Measurements from ENCODE around the gene BIN1.
"Not testable (repeated sequence)": the region's sequence is repeated elsewhere in the genome, so short reads cannot be mapped to it uniquely, and the experiment has no call there.

The BIN1 gene

GRCh38 chr2:127034051-127034450 is 72.9 kb downstream of the BIN1 start:
- Histone ChIP-seq H3K9me3 (ENCODE audit: low read length) (no peaks in the 10 kb centered on the region), H3K9ac (ENCODE audit: low read length) (no peak overlapping the region), H3K27ac (ENCODE audit: low read depth, low read length) (no peak overlapping the region), H3K4me3 (ENCODE audit: low read depth in 1 of 2, low read length in 2 of 2) (no peak overlapping the region), H3K36me3 (ENCODE audit: insufficient read depth, low read length) (no peaks in the 10 kb centered on the region), H3K4me1 (ENCODE audit: insufficient read depth, low read length) (no peaks in the 10 kb centered on the region), H3K27me3 (ENCODE audit: control insufficient read depth in 1 of 2, insufficient read depth in 2 of 2, low read length in 2 of 2) (no peaks in the 10 kb centered on the region)

GRCh38 chr2:127032621-127033020 is 74.3 kb downstream of the BIN1 start:
- Histone ChIP-seq H3K9me3 (ENCODE audit: low read length) (no peaks in the 10 kb centered on the region), H3K27ac (ENCODE audit: low read depth, low read length) (no peak overlapping the region), H3K36me3 (ENCODE audit: insufficient read depth, low read length) (no peaks in the 10 kb centered on the region), H3K4me3 (ENCODE audit: low read depth in 1 of 2, low read length in 2 of 2) (no peak overlapping the region), H3K27me3 (ENCODE audit: control insufficient read depth in 1 of 2, insufficient read depth in 2 of 2, low read length in 2 of 2) (no peaks in the 10 kb centered on the region), H3K9ac (ENCODE audit: low read length) (no peak overlapping the region), H3K4me1 (ENCODE audit: insufficient read depth, low read length) (no peaks in the 10 kb centered on the region)

- Histone ChIP-seq H3K27me3 (ENCODE audit: control insufficient read depth in 1 of 2, insufficient read depth in 2 of 2, low read length in 2 of 2) (peaks cover 0 to 16% of the 10 kb centered on the region in 2 donors), H3K36me3 (ENCODE audit: insufficient read depth, low read length) (no peaks in the 10 kb centered on the region), H3K4me3 (ENCODE audit: low read depth in 1 of 2, low read length in 2 of 2) (no peak overlapping the region), H3K27ac (ENCODE audit: low read depth, low read length) (no peak overlapping the region), H3K9ac (ENCODE audit: low read length) (no peak overlapping the region), H3K9me3 (ENCODE audit: low read length) (no peaks in the 10 kb centered on the region), H3K4me1 (ENCODE audit: insufficient read depth, low read length) (peaks cover 9% of the 10 kb centered on the region)
These were observed 77.5 kb downstream of the BIN1 start for GRCh38 chr2:127029350-127030051.

GRCh38 chr2:127028745-127029144 is 78.2 kb downstream of the BIN1 start:
- not testable (repeated sequence) for H3K9ac ChIP-seq (ENCODE audit: low read length); H3K4me1 ChIP-seq (ENCODE audit: insufficient read depth, low read length); H3K4me3 ChIP-seq (ENCODE audit: low read depth in 1 of 2, low read length in 2 of 2); H3K27ac ChIP-seq (ENCODE audit: low read depth, low read length); H3K9me3 ChIP-seq (ENCODE audit: low read length); H3K36me3 ChIP-seq (ENCODE audit: insufficient read depth, low read length)
- H3K27me3 ChIP-seq (ENCODE audit: control insufficient read depth in 1 of 2, insufficient read depth in 2 of 2, low read length in 2 of 2), result peaks cover 0 to 16% of the 10 kb centered on the region in 2 donors

- peaks cover 0 to 16% of the 10 kb centered on the region in 2 donors for H3K27me3 ChIP-seq (ENCODE audit: control insufficient read depth in 1 of 2, insufficient read depth in 2 of 2, low read length in 2 of 2)
- no peak overlapping the region for H3K4me3 ChIP-seq (ENCODE audit: low read depth in 1 of 2, low read length in 2 of 2)
- H3K36me3 ChIP-seq (ENCODE audit: insufficient read depth, low read length), result no peaks in the 10 kb centered on the region
- H3K27ac ChIP-seq (ENCODE audit: low read depth, low read length), result no peak overlapping the region
- no peak overlapping the region for H3K9ac ChIP-seq (ENCODE audit: low read length)
- H3K4me1 ChIP-seq (ENCODE audit: insufficient read depth, low read length), result peaks cover 9% of the 10 kb centered on the region
- no peaks in the 10 kb centered on the region for H3K9me3 ChIP-seq (ENCODE audit: low read length)
These were observed 79.2 kb downstream of the BIN1 start for GRCh38 chr2:127027715-127028114.

GRCh38 chr2:127025359-127026166 is 81.4 kb downstream of the BIN1 start:
- Histone ChIP-seq H3K4me1 (ENCODE audit: insufficient read depth, low read length) (peaks cover 9% of the 10 kb centered on the region), H3K27me3 (ENCODE audit: control insufficient read depth in 1 of 2, insufficient read depth in 2 of 2, low read length in 2 of 2) (peaks cover 0 to 16% of the 10 kb centered on the region in 2 donors), H3K9ac (ENCODE audit: low read length) (no peak overlapping the region), H3K9me3 (ENCODE audit: low read length) (no peaks in the 10 kb centered on the region), H3K4me3 (ENCODE audit: low read depth in 1 of 2, low read length in 2 of 2) (peak overlapping the region; percentile 50 to 69), H3K36me3 (ENCODE audit: insufficient read depth, low read length) (no peaks in the 10 kb centered on the region), H3K27ac (ENCODE audit: low read depth, low read length) (peak overlapping the region; percentile 51)

GRCh38 chr2:127024769-127025358 is 82.1 kb downstream of the BIN1 start:
- peaks cover 9% of the 10 kb centered on the region for H3K4me1 ChIP-seq (ENCODE audit: insufficient read depth, low read length)
- no peaks in the 10 kb centered on the region for H3K9me3 ChIP-seq (ENCODE audit: low read length)
- peak overlapping the region; percentile 51 for H3K27ac ChIP-seq (ENCODE audit: low read depth, low read length)
- peak overlapping the region; percentile 50 to 69 for H3K4me3 ChIP-seq (ENCODE audit: low read depth in 1 of 2, low read length in 2 of 2)
- no peak overlapping the region for H3K9ac ChIP-seq (ENCODE audit: low read length)
- H3K36me3 ChIP-seq (ENCODE audit: insufficient read depth, low read length), result no peaks in the 10 kb centered on the region
- H3K27me3 ChIP-seq (ENCODE audit: control insufficient read depth in 1 of 2, insufficient read depth in 2 of 2, low read length in 2 of 2), result peaks cover 0 to 16% of the 10 kb centered on the region in 2 donors

- Histone ChIP-seq H3K4me3 (ENCODE audit: low read depth in 1 of 2, low read length in 2 of 2) (no peak overlapping the region), H3K4me1 (ENCODE audit: insufficient read depth, low read length) (peaks cover 9% of the 10 kb centered on the region), H3K27me3 (ENCODE audit: control insufficient read depth in 1 of 2, insufficient read depth in 2 of 2, low read length in 2 of 2) (peaks cover 0 to 16% of the 10 kb centered on the region in 2 donors), H3K27ac (ENCODE audit: low read depth, low read length) (no peak overlapping the region), H3K9me3 (ENCODE audit: low read length) (no peaks in the 10 kb centered on the region), H3K36me3 (ENCODE audit: insufficient read depth, low read length) (no peaks in the 10 kb centered on the region), H3K9ac (ENCODE audit: low read length) (no peak overlapping the region)
These were observed 83.5 kb downstream of the BIN1 start for GRCh38 chr2:127023504-127023903.

GRCh38 chr2:127022817-127023216 is 84.1 kb downstream of the BIN1 start:
- Histone ChIP-seq H3K36me3 (ENCODE audit: insufficient read depth, low read length) (no peaks in the 10 kb centered on the region), H3K27me3 (ENCODE audit: control insufficient read depth in 1 of 2, insufficient read depth in 2 of 2, low read length in 2 of 2) (peaks cover 0 to 16% of the 10 kb centered on the region in 2 donors), H3K9me3 (ENCODE audit: low read length) (no peaks in the 10 kb centered on the region), H3K4me1 (ENCODE audit: insufficient read depth, low read length) (peaks cover 9% of the 10 kb centered on the region), H3K4me3 (ENCODE audit: low read depth in 1 of 2, low read length in 2 of 2) (no peak overlapping the region), H3K9ac (ENCODE audit: low read length) (no peak overlapping the region), H3K27ac (ENCODE audit: low read depth, low read length) (no peak overlapping the region)

- Histone ChIP-seq H3K27me3 (ENCODE audit: control insufficient read depth in 1 of 2, insufficient read depth in 2 of 2, low read length in 2 of 2) (peaks cover 0 to 13% of the 10 kb centered on the region in 2 donors), H3K4me3 (ENCODE audit: low read depth in 1 of 2, low read length in 2 of 2) (no peak overlapping the region), H3K36me3 (ENCODE audit: insufficient read depth, low read length) (no peaks in the 10 kb centered on the region), H3K9ac (ENCODE audit: low read length) (no peak overlapping the region), H3K9me3 (ENCODE audit: low read length) (no peaks in the 10 kb centered on the region), H3K27ac (ENCODE audit: low read depth, low read length) (no peak overlapping the region), H3K4me1 (ENCODE audit: insufficient read depth, low read length) (peaks cover 9% of the 10 kb centered on the region)
These were observed 86.4 kb downstream of the BIN1 start for GRCh38 chr2:127020536-127020935.

- H3K36me3 ChIP-seq (ENCODE audit: insufficient read depth, low read length), result no peaks in the 10 kb centered on the region
- no peak overlapping the region for H3K27ac ChIP-seq (ENCODE audit: low read depth, low read length)
- no peak overlapping the region for H3K4me3 ChIP-seq (ENCODE audit: low read depth in 1 of 2, low read length in 2 of 2)
- H3K4me1 ChIP-seq (ENCODE audit: insufficient read depth, low read length), result no peaks in the 10 kb centered on the region
- peaks cover 0 to 5% of the 10 kb centered on the region in 2 donors for H3K27me3 ChIP-seq (ENCODE audit: control insufficient read depth in 1 of 2, insufficient read depth in 2 of 2, low read length in 2 of 2)
- H3K9me3 ChIP-seq (ENCODE audit: low read length), result no peaks in the 10 kb centered on the region
- H3K9ac ChIP-seq (ENCODE audit: low read length), result no peak overlapping the region
These were observed 89.4 kb downstream of the BIN1 start for GRCh38 chr2:127017548-127017947.
